H1 (cell line): ENCODE data around the gene MRPS2. TPM values are rescaled to one million over a fixed set of nuclear protein-coding genes. Genes with fewer than 3 reads are reported as not detected.
A peak's percentile ranks its signal among the peaks of the same experiment; 100 is the strongest.
"Not testable (repeated sequence)": the region's sequence is repeated elsewhere in the genome, so short reads cannot be mapped to it uniquely, and the experiment has no call there.

ENCODE experiments used
- CTCF ChIA-PET: fragments of 300-600 bp; sonication (Branson Sonifier 250); formaldehyde crosslinking; loops from one replicate; lab custom pipeline; 2021; ENCODE audit not compliant: partially characterized antibody; lab: Charles Lee
- POLR2A ChIA-PET: fragments of 300-600 bp; sonication (Branson Sonifier 250); formaldehyde crosslinking; loops from one replicate; lab custom pipeline; 2021; ENCODE audit warnings: inconsistent platforms; ENCODE audit not compliant: partially characterized antibody; lab: Charles Lee
- DNase-seq, 2 experiments: peaks; one replicate each; pipeline versions ENCODE4 v3.0.0 to v3.0.0-alpha.2; 2010 to 2022; ENCODE audit warnings: low spot score in 2 of 2, low read depth in 1 of 2, mixed read lengths in 1 of 2
- FAIRE-seq: peaks from 2 replicates; lab custom pipeline; 2011; peaks lifted over from hg19 to GRCh38; lab: Jason Lieb, UNC
- H2AFZ ChIP-seq: 2 replicates; pipeline ENCODE4 v1.8.1; 2012; ENCODE audit warnings: low read length, inconsistent platforms
- H2AK5ac ChIP-seq: 2 replicates; pipeline ENCODE4 v1.6.1; 2013; ENCODE audit warnings: low read depth, low read length
- H2BK120ac ChIP-seq: replicated peaks from 2 replicates; pipeline ENCODE3; 2013; ENCODE audit warnings: low read depth, low read length, inconsistent platforms
- H2BK12ac ChIP-seq: 2 replicates; pipeline ENCODE4 v1.6.1; 2013; ENCODE audit warnings: low read depth, low read length
- H2BK15ac ChIP-seq: 2 replicates; pipeline ENCODE4 v1.6.1; 2013; ENCODE audit warnings: low read length
- H2BK20ac ChIP-seq: 2 replicates; pipeline ENCODE4 v1.6.1; 2013; ENCODE audit warnings: low read length
- H2BK5ac ChIP-seq: 2 replicates; pipeline ENCODE4 v1.6.1; 2013; ENCODE audit warnings: low read depth, low read length
- H3K14ac ChIP-seq: 2 replicates; pipeline ENCODE4 v1.6.1; 2013; ENCODE audit warnings: inconsistent platforms; ENCODE audit not compliant: insufficient read length
- H3K18ac ChIP-seq: 2 replicates; pipeline ENCODE4 v1.6.1; 2013; ENCODE audit warnings: low read length; ENCODE audit errors: extremely low read depth
- H3K23ac ChIP-seq: 2 replicates; pipeline ENCODE4 v1.6.1; 2013; ENCODE audit warnings: inconsistent platforms; ENCODE audit not compliant: insufficient read length
- H3K23me2 ChIP-seq: 2 replicates; pipeline ENCODE4 v1.6.1; 2013; ENCODE audit warnings: low read depth, low read length
- H3K27ac ChIP-seq: 2 replicates; pipeline ENCODE4 v1.6.1; 2011; ENCODE audit warnings: low read depth, low read length, inconsistent platforms
- H3K27me3 ChIP-seq, 4 experiments: replicated peaks in 1 of 4; 1 replicate in 1 of 4; 2 replicates in 3 of 4; pipeline versions ENCODE4 v1.6.1 to v1.8.1; 2011 to 2013; ENCODE audit warnings: low read length in 3 of 4, mild to moderate bottlenecking in 3 of 4, inconsistent platforms in 2 of 4, mixed read lengths in 2 of 4, moderate library complexity in 1 of 4; ENCODE audit not compliant: control insufficient read depth in 3 of 4, insufficient read depth in 3 of 4; ENCODE audit errors: extremely low read depth in 1 of 4
- H3K36me3 ChIP-seq, 4 experiments: 2 replicates each; pipeline versions ENCODE4 v1.6.1 to v1.8.1; 2011 to 2013; ENCODE audit warnings: mild to moderate bottlenecking in 4 of 4, low read length in 3 of 4, moderate library complexity in 2 of 4, control low read depth in 1 of 4, inconsistent platforms in 1 of 4; ENCODE audit not compliant: insufficient read depth in 4 of 4, control insufficient read depth in 2 of 4
- H3K4ac ChIP-seq: replicated peaks from 2 replicates; pipeline ENCODE3; 2013; ENCODE audit warnings: low read length, low read depth, mixed read lengths, inconsistent platforms; ENCODE audit not compliant: insufficient read length
- H3K4me1 ChIP-seq, 4 experiments: replicated peaks in 1 of 4; 1 replicate in 1 of 4; 2 replicates in 3 of 4; pipeline versions ENCODE4 v1.6.1 to v1.8.1; 2011 to 2013; ENCODE audit warnings: low read length in 3 of 4, inconsistent platforms in 2 of 4, mixed read lengths in 1 of 4; ENCODE audit not compliant: insufficient read depth in 4 of 4, control insufficient read depth in 3 of 4
- H3K4me2 ChIP-seq, 2 experiments: 2 replicates each; pipeline versions ENCODE4 v1.6.1 to v1.8.1; 2011 to 2013; ENCODE audit warnings: low read depth in 2 of 2, low read length in 2 of 2, control low read depth in 1 of 2, inconsistent platforms in 1 of 2, mild to moderate bottlenecking in 1 of 2; ENCODE audit not compliant: insufficient read depth in 1 of 2
- H3K4me3 ChIP-seq, 4 experiments: fragments of 200-600, 300-600 bp in 1 of 4; sonication (generic), shearing (Covaris generic), sonication (Bioruptor Twin) in 1 of 4; 2 replicates each; pipeline versions ENCODE4 v1.5.1 to v1.8.1; 2011 to 2016; ENCODE audit warnings: low read length in 4 of 4, low read depth in 3 of 4, control low read depth in 2 of 4, inconsistent platforms in 2 of 4, mild to moderate bottlenecking in 2 of 4, mixed read lengths in 1 of 4, moderate library complexity in 1 of 4; ENCODE audit not compliant: insufficient read depth in 2 of 4; ENCODE audit errors: extremely low read depth in 1 of 4
- H3K56ac ChIP-seq: replicated peaks from 2 replicates; pipeline ENCODE3; 2013; ENCODE audit warnings: low read depth, mild to moderate bottlenecking, mixed read lengths, low read length, inconsistent platforms; ENCODE audit not compliant: insufficient read length
- H3K79me1 ChIP-seq: 2 replicates; pipeline ENCODE4 v1.6.1; 2013; ENCODE audit warnings: low read depth, low read length, control low read depth
- H3K79me2 ChIP-seq, 2 experiments: 2 replicates each; pipeline versions ENCODE4 v1.6.1 to v1.8.1; 2012 to 2013; ENCODE audit warnings: low read length in 2 of 2, mild to moderate bottlenecking in 2 of 2, inconsistent platforms in 1 of 2; ENCODE audit not compliant: insufficient read depth in 2 of 2, control insufficient read depth in 1 of 2
- H3K9ac ChIP-seq, 4 experiments: replicated peaks in 1 of 4; 1 replicate in 1 of 4; 2 replicates in 3 of 4; pipeline versions ENCODE4 v1.6.1 to v1.8.1; 2011 to 2013; ENCODE audit warnings: low read depth in 3 of 4, low read length in 3 of 4, control low read depth in 2 of 4, mild to moderate bottlenecking in 2 of 4, moderate library complexity in 2 of 4, inconsistent platforms in 1 of 4; ENCODE audit errors: extremely low read depth in 1 of 4
- H3K9me3 ChIP-seq, 2 experiments: 2 replicates each; pipeline versions ENCODE4 v1.6.1 to v1.8.1; 2012 to 2013; ENCODE audit warnings: mild to moderate bottlenecking in 2 of 2, moderate library complexity in 2 of 2, control low read depth in 1 of 2, inconsistent platforms in 1 of 2, low read depth in 1 of 2, low read length in 1 of 2, mixed read lengths in 1 of 2; ENCODE audit not compliant: insufficient read depth in 2 of 2
- H4K20me1 ChIP-seq, 2 experiments: replicated peaks in 1 of 2; 2 replicates each; pipeline versions ENCODE3 to v1.8.1; 2011 to 2013; ENCODE audit warnings: inconsistent platforms in 2 of 2, low read length in 2 of 2, mild to moderate bottlenecking in 1 of 2; ENCODE audit not compliant: insufficient read depth in 2 of 2, control insufficient read depth in 1 of 2
- H4K5ac ChIP-seq: 2 replicates; pipeline ENCODE4 v1.6.1; 2013; ENCODE audit warnings: low read length, low read depth, mixed read lengths, inconsistent platforms; ENCODE audit not compliant: insufficient read length
- H4K8ac ChIP-seq: 2 replicates; pipeline ENCODE4 v1.8.0; 2013; ENCODE audit warnings: mild to moderate bottlenecking, moderate library complexity, low read length, inconsistent platforms; ENCODE audit not compliant: insufficient read depth; ENCODE audit errors: extremely low read depth
- H4K91ac ChIP-seq: replicated peaks from 2 replicates; pipeline ENCODE3; 2013; ENCODE audit warnings: low read length, mixed read lengths, inconsistent platforms; ENCODE audit not compliant: insufficient read length
- WGBS, 2 experiments: shearing (Covaris generic) in 1 of 2; methylation state at CpG; one replicate each; pipeline versions ENCODE4 v1.1.6 to v1.1.7; 2013 to 2015; ENCODE audit warnings: low lambda C conversion rate in 2 of 2, mixed read lengths in 2 of 2, inconsistent platforms in 1 of 2, low coverage in 1 of 2, missing lambda C conversion rate in 1 of 2; ENCODE audit not compliant: insufficient replicate concordance in 2 of 2, insufficient coverage in 1 of 2, insufficient read length in 1 of 2; ENCODE audit errors: extremely low coverage in 1 of 2, missing lambda C conversion rate in 1 of 2; 5-methylcytosine and 5-hydroxymethylcytosine counted together
- polyA plus RNA-seq, 7 experiments: library from polyadenylated mRNA; depleted of rRNA in 3 of 7; stranded (reverse) in 5 of 7; unstranded in 2 of 7; fragments of >200 nt in 5 of 7; fragments of 200-250 nt in 2 of 7; gene quantifications; 1 replicate in 5 of 7; 2 replicates in 1 of 7; 4 replicates in 1 of 7; pipeline versions ENCODE4 v1.2.1 to v1.2.3, GENCODE V29; 2011 to 2013; ENCODE audit warnings: missing spikeins in 2 of 7, mixed read lengths in 2 of 7
- total RNA-seq: library from RNA; stranded (reverse); fragmentation: NEBNext Ultra II Directional; extraction: Animal tissue kit (Norgen Biotek cat#: 25700); gene quantifications from 2 replicates; pipeline ENCODE4 v1.2.1, GENCODE V29; 2021

The MRPS2 gene
- total and polyA plus RNA-seq, 2 of the 8 experiments (the other 6 are each of a cell fraction or from before 2014, with no cell fraction given) = 78.6 to 476 TPM

DNA sequence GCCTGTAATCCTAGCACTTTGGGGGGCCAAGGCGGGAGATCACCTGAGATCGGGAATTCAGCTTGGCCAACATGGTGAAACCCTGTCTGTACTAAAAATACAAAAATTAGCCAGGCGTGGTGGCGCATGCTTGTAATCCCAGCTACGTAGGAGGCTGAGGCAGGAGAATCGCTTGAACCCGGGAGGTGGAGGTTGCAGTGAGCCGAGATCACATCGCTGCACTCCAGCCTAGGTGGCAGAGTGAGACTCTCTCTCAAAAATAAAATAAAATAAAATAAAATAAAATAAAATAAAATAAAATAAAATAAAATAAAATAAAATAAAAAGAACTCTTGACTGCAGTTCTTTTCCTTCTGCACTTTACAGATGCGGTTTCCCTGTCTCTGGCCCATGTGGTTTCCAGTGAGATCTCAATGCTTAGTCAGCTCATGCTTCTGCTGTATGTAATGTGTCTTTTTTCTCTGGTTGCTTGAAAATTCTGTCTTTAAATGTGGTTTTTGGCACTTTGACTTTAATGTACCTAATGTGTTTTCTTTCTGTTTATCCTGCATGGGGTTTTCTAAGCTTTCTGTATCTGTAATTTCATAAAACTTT, 28.5 kb downstream of the MRPS2 start:
- H4K5ac ChIP-seq, H3K14ac ChIP-seq, H2BK120ac ChIP-seq, H2BK12ac ChIP-seq, H2BK15ac ChIP-seq, H2AK5ac ChIP-seq, FAIRE-seq, H3K4me3 ChIP-seq, H4K8ac ChIP-seq, H3K23me2 ChIP-seq, H3K4me2 ChIP-seq, H2BK5ac ChIP-seq, H3K27ac ChIP-seq, H3K23ac ChIP-seq, H3K9ac ChIP-seq, H3K4ac ChIP-seq, H2BK20ac ChIP-seq, POLR2A ChIA-PET, H3K36me3 ChIP-seq, H4K91ac ChIP-seq, H3K79me2 ChIP-seq, H3K56ac ChIP-seq, H3K27me3 ChIP-seq, H3K4me1 ChIP-seq, H4K20me1 ChIP-seq, H3K79me1 ChIP-seq, H2AFZ ChIP-seq, H3K18ac ChIP-seq, H3K9me3 ChIP-seq: not testable (repeated sequence)
- CTCF ChIA-PET = interaction anchor here (0.8 to 1.7 kb wide), 4 partner anchors 24 to 1521 kb away, joined by 3 to 6 read pairs (median 3); no protein-coding TSS in a partner anchor
- peak in 1 of 2 experiments; percentile 19 for DNase-seq
- 91% methylated on average over 10 of the region's 10 CpGs; no CpG with 5 or more reads in 1 of the 2 experiments for WGBS, 2 experiments
